HG03280 (cell line): ENCODE results near the gene DNMT1.

Experiments used
- ATAC-seq: cut with Tn5 transposase; IDR thresholded peaks from one replicate; pipeline ENCODE4 v1.9.1; 2021; ENCODE audit warnings: mild to moderate bottlenecking, moderate library complexity; ENCODE audit not compliant: unreplicated experiment

Gene DNMT1

GRCh38 chr19:10100163-10100785 is 94.5 kb downstream of the DNMT1 start:
- ATAC-seq: no peak

GRCh38 chr19:10096615-10096963 is 98.2 kb downstream of the DNMT1 start:
- no peak for ATAC-seq

GRCh38 chr19:10095948-10096614 is 98.7 kb downstream of the DNMT1 start:
- ATAC-seq: peak; percentile 81

GRCh38 chr19:10095622-10095947 is 99.2 kb downstream of the DNMT1 start:
- no peak for ATAC-seq

GRCh38 chr19:10093295-10094186 is 101.2 kb downstream of the DNMT1 start:
- no peak for ATAC-seq

- ATAC-seq: no peak
Observed at GRCh38 chr19:10092648-10093294, 102.0 kb downstream of the DNMT1 start.

- ATAC-seq: no peak
Observed at GRCh38 chr19:10091895-10092641, 102.7 kb downstream of the DNMT1 start.

GRCh38 chr19:10091370-10091687 is 103.4 kb downstream of the DNMT1 start:
- ATAC-seq: no peak

GRCh38 chr19:10089801-10090375 is 104.9 kb downstream of the DNMT1 start:
- no peak for ATAC-seq

GRCh38 chr19:10088949-10089554 is 105.7 kb downstream of the DNMT1 start:
- no peak for ATAC-seq

- ATAC-seq: no peak
Observed at GRCh38 chr19:10087296-10088061, 107.3 kb downstream of the DNMT1 start.

GRCh38 chr19:10086591-10087192 is 108.1 kb downstream of the DNMT1 start:
- ATAC-seq: no peak

- ATAC-seq: peak; percentile 94
Observed at GRCh38 chr19:10085641-10086590, 108.8 kb downstream of the DNMT1 start, which contains the start of gene SHFL. SHFL (plus strand) TSS chr19:10086317; CDS start chr19:10086428, 111 bp downstream.

- no peak for ATAC-seq
Observed at GRCh38 chr19:10084803-10085202, 110.0 kb downstream of the DNMT1 start.

GRCh38 chr19:10083911-10084310 is 110.8 kb downstream of the DNMT1 start:
- no peak for ATAC-seq
